Suprapubic skin (tissue), 4 donors: ENCODE measurements around the gene MAML2. TPM values are rescaled to one million over a fixed set of nuclear protein-coding genes. Genes with fewer than 3 reads are reported as not detected.

ENCODE experiments used
- DNase-seq, 2 donors: peaks; one replicate each; pipeline ENCODE4 v3.0.0-alpha.2; 2019; ENCODE audit warnings: low spot score in 2 of 2
- H3K27ac ChIP-seq: fragments of 200-600 bp; sonication (generic); one replicate; pipeline ENCODE4 v1.5.1; 2019
- H3K27me3 ChIP-seq: fragments of 200-600 bp; sonication (generic); one replicate; pipeline ENCODE4 v1.5.1; 2019
- H3K36me3 ChIP-seq: fragments of 200-600 bp; sonication (generic); one replicate; pipeline ENCODE4 v1.5.1; 2019
- H3K4me1 ChIP-seq: fragments of 200-600 bp; sonication (generic); one replicate; pipeline ENCODE4 v1.5.1; 2019
- H3K4me3 ChIP-seq: fragments of 200-600 bp; sonication (generic); one replicate; pipeline ENCODE4 v1.5.1; 2019; ENCODE audit warnings: mild to moderate bottlenecking
- H3K9me3 ChIP-seq: fragments of 200-600 bp; sonication (generic); one replicate; pipeline ENCODE4 v1.5.1; 2019
- CTCF ChIP-seq, 2 donors: fragments of 200-600 bp in 1 of 2; fragments of 450-650 bp in 1 of 2; sonication (generic) in 1 of 2; IDR thresholded peaks; one replicate each; pipeline ENCODE4 v1.5.1; 2016 to 2019; ENCODE audit warnings: antibody characterized with exemption in 2 of 2, mild to moderate bottlenecking in 1 of 2, moderate library complexity in 1 of 2
- EP300 ChIP-seq: sonication (generic); formaldehyde crosslinking; IDR thresholded peaks from one replicate; pipeline ENCODE4 v1.6.1; 2017; ENCODE audit warnings: antibody characterized with exemption
- POLR2A ChIP-seq, 2 donors: fragments of 450-650 bp; IDR thresholded peaks; one replicate each; pipeline ENCODE4 v1.6.1; 2017; ENCODE audit warnings: antibody characterized with exemption in 2 of 2, mild to moderate bottlenecking in 2 of 2, moderate library complexity in 2 of 2
- POLR2AphosphoS5 ChIP-seq, 3 donors: sonication (generic); formaldehyde crosslinking; IDR thresholded peaks; one replicate each; pipeline ENCODE4 v1.6.1; 2017; ENCODE audit warnings: antibody characterized with exemption in 3 of 3
- WGBS: methylation state at CpG from one replicate; pipeline ENCODE4 v1.1.5; 2018; 5-methylcytosine and 5-hydroxymethylcytosine counted together
- total RNA-seq, 4 donors: library from RNA; depleted of rRNA; stranded (reverse); fragments of >200 nt; gene quantifications; one replicate each; pipeline ENCODE4 v1.1.0, GENCODE V29; 2016

MAML2 gene
- total RNA-seq, 4 donors from 2014 or later: 24.9 to 44.4 (median 30.9) TPM

- no peak for DNase-seq
- no peaks in the 10 kb centered on the region for H3K27me3 ChIP-seq
- peaks cover 60% of the 10 kb centered on the region for H3K4me1 ChIP-seq
- no peak overlapping the region for H3K4me3 ChIP-seq
- no peak for TF ChIP-seq POLR2A (IDR thresholded peaks at IDR 0.05)
- no peak for TF ChIP-seq EP300
- peak in 1 of 3 donors; percentile 20 for TF ChIP-seq POLR2AphosphoS5 (IDR thresholded peaks at IDR 0.05)
- no peak for TF ChIP-seq CTCF (IDR thresholded peaks at IDR 0.05)
- H3K27ac ChIP-seq: peak overlapping the region; percentile 69
- H3K36me3 ChIP-seq: no peaks in the 10 kb centered on the region
- 31% methylated on average over 5 of the region's 5 CpGs for WGBS
- H3K9me3 ChIP-seq: no peaks in the 10 kb centered on the region
Measured at GRCh38 chr11:96207459-96208449, 135.2 kb downstream of the MAML2 start.

- no peak overlapping the region for H3K4me3 ChIP-seq
- H3K9me3 ChIP-seq: no peaks in the 10 kb centered on the region
- no peak for DNase-seq
- H3K36me3 ChIP-seq: no peaks in the 10 kb centered on the region
- no peaks in the 10 kb centered on the region for H3K27me3 ChIP-seq
- peaks cover 52% of the 10 kb centered on the region for H3K4me1 ChIP-seq
- 71% methylated on average over 2 of the region's 2 CpGs for WGBS
- H3K27ac ChIP-seq: peak overlapping the region; percentile 69
- TF ChIP-seq EP300: no peak
- no peak for TF ChIP-seq CTCF (IDR thresholded peaks at IDR 0.05)
- no peak for TF ChIP-seq POLR2AphosphoS5 (IDR thresholded peaks at IDR 0.05)
- no peak for TF ChIP-seq POLR2A (IDR thresholded peaks at IDR 0.05)
Measured at GRCh38 chr11:96206955-96207354, 136.0 kb downstream of the MAML2 start.

GRCh38 chr11:96205460-96205809 lies 137.6 kb downstream of the MAML2 start:
- no peak overlapping the region for H3K4me3 ChIP-seq
- no peak for DNase-seq
- no peaks in the 10 kb centered on the region for H3K27me3 ChIP-seq
- no peaks in the 10 kb centered on the region for H3K36me3 ChIP-seq
- H3K4me1 ChIP-seq: peaks cover 50% of the 10 kb centered on the region
- no peaks in the 10 kb centered on the region for H3K9me3 ChIP-seq
- H3K27ac ChIP-seq: no peak overlapping the region
- WGBS: 55% methylated on average over 3 of the region's 3 CpGs
- no peak for TF ChIP-seq POLR2A (IDR thresholded peaks at IDR 0.05)
- no peak for TF ChIP-seq POLR2AphosphoS5 (IDR thresholded peaks at IDR 0.05)
- no peak for TF ChIP-seq CTCF (IDR thresholded peaks at IDR 0.05)
- TF ChIP-seq EP300: no peak

- peaks cover 56% of the 10 kb centered on the region for H3K4me1 ChIP-seq
- H3K4me3 ChIP-seq: no peak overlapping the region
- no peaks in the 10 kb centered on the region for H3K9me3 ChIP-seq
- H3K36me3 ChIP-seq: no peaks in the 10 kb centered on the region
- H3K27ac ChIP-seq: no peak overlapping the region
- 62% methylated on average over 5 of the region's 5 CpGs for WGBS
- TF ChIP-seq CTCF (IDR thresholded peaks at IDR 0.05) (no peak), POLR2AphosphoS5 (IDR thresholded peaks at IDR 0.05) (no peak), POLR2A (IDR thresholded peaks at IDR 0.05) (no peak)
- H3K27me3 ChIP-seq: no peaks in the 10 kb centered on the region
- no peak for DNase-seq
Measured at GRCh38 chr11:96204721-96205459, 138.1 kb downstream of the MAML2 start.

- H3K27me3 ChIP-seq: no peaks in the 10 kb centered on the region
- H3K4me3 ChIP-seq: no peak overlapping the region
- H3K27ac ChIP-seq: peak overlapping the region; percentile 4
- no peaks in the 10 kb centered on the region for H3K9me3 ChIP-seq
- no peaks in the 10 kb centered on the region for H3K36me3 ChIP-seq
- TF ChIP-seq EP300: no peak
- no peak for TF ChIP-seq CTCF (IDR thresholded peaks at IDR 0.05)
- no peak for TF ChIP-seq POLR2A (IDR thresholded peaks at IDR 0.05)
- TF ChIP-seq POLR2AphosphoS5 (IDR thresholded peaks at IDR 0.05): no peak
- peaks cover 61% of the 10 kb centered on the region for H3K4me1 ChIP-seq
- no peak for DNase-seq
Measured at GRCh38 chr11:96204366-96204659, 138.7 kb downstream of the MAML2 start.
